ENCODE data around the gene ITPK1.

ITPK1 gene

DNA sequence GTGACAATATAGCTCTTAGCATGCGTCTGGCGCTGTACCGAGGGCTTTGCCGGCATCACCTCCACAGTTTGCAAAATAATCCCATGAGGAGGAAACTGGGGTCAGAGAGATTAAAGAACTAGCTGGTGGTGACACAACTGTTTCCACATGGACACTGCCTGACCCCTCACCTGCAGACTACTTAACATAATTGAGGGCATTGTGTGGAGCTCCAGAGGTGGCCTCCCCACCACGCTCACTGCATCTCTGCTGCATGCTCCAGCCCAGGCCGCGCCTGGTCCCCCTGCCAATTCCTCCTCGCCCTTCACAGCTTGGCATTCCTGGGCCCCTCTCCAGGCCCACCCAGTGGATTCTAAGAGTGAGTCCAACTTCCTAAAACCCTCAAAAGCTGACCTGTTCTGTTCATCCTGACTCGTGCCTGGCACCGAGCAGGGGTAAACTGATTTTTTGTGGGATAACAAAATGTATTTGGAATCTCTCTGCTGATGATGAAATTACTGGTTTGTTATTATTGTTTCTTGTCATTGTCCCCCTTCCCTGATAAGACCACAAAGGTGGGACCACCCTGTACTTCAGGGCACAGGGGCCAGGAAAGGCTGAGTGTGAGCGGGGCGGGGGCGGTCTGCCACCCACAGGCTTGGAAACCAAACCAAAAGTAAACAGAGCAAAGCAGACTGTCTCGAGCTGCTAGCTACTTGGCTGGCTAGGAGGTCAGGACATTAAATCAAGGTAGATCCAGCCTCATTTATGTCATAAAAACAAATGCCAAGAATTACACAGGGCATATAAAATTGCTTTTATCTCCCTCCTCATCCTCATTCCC, 152.2 kb downstream of the ITPK1 start:
- no peak overlapping the region for H3K4me3 ChIP-seq (ENCODE audit: low read depth, low read length)
- TF ChIP-seq, protein P1, sequence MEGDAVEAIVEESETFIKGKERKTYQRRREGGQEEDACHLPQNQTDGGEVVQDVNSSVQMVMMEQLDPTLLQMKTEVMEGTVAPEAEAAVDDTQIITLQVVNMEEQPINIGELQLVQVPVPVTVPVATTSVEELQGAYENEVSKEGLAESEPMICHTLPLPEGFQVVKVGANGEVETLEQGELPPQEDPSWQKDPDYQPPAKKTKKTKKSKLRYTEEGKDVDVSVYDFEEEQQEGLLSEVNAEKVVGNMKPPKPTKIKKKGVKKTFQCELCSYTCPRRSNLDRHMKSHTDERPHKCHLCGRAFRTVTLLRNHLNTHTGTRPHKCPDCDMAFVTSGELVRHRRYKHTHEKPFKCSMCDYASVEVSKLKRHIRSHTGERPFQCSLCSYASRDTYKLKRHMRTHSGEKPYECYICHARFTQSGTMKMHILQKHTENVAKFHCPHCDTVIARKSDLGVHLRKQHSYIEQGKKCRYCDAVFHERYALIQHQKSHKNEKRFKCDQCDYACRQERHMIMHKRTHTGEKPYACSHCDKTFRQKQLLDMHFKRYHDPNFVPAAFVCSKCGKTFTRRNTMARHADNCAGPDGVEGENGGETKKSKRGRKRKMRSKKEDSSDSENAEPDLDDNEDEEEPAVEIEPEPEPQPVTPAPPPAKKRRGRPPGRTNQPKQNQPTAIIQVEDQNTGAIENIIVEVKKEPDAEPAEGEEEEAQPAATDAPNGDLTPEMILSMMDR (IDR thresholded peaks at IDR 0.05; ENCODE audit: borderline replicate concordance, insufficient read depth, low read depth, low read length): no peak

GRCh38 chr14:92962831-92963095, 153.0 kb downstream of the ITPK1 start:
- H3K4me3 ChIP-seq (ENCODE audit: low read depth, low read length): no peak overlapping the region
- TF ChIP-seq, protein P1 (IDR thresholded peaks at IDR 0.05; ENCODE audit: borderline replicate concordance, insufficient read depth, low read depth, low read length): no peak

- H3K4me3 ChIP-seq (ENCODE audit: low read depth, low read length): no peak overlapping the region
- TF ChIP-seq, protein P1 (IDR thresholded peaks at IDR 0.05; ENCODE audit: borderline replicate concordance, insufficient read depth, low read depth, low read length): no peak
Observed at GRCh38 chr14:92962031-92962830, 153.5 kb downstream of the ITPK1 start.

DNA sequence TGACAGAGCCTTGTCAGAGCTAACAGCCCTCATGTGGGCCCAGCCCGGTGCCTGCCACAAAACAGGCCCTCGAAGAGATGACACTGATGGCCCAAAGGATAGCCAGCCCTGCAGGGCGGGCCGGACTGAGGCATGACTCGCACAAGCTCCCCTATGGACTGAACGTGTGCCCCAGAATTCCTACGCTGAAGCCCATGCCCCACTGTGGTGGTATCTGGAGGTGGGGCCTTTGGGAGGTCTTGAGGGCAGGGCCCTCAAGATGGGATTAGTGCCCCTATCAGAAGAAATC, 154.2 kb downstream of the ITPK1 start:
- TF ChIP-seq, protein P1 (IDR thresholded peaks at IDR 0.05; ENCODE audit: borderline replicate concordance, insufficient read depth, low read depth, low read length): no peak

DNA sequence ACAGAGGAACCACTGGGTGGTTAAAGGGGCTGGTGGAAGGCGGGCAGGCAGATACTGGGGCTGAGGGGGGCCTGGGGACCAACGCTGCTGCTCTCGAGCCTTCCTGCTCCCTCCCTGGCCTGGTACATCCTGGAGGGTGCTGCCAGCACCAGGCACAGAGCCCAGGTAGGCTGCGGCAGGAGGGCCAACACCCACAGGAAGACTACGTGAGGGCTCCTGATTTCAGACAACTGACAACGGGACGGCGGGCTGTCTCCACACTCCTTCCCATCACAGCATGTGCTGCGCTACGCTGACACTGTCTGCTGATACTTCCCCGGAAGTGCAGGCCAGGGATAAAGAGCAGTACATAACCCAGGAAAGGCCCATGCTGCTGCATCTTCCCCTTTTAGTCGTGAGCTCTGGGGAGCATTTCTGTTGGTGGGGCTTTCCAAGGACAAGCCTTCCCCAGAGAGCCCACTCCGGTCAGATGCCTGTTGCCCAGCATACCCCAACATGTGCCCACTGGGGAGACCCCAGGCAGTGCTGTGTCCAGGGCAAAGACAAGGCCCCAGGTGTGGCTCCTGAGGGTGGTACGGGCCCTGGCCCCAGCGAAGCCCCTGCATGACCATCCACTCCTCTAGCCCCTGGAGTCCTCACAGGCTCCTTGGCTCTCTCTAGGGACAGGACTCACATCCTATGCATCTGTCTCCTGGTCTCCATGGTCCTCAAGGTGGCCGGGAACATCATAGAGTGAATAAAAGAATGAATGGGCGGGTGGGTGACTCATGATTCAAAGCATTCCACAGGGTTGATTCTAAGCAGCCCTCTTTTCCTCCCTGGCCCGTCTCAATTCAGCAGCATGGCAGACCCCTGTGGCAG, 154.8 kb downstream of the ITPK1 start:
- no peak overlapping the region for H3K4me3 ChIP-seq (ENCODE audit: low read depth, low read length)
- TF ChIP-seq, protein P1 (IDR thresholded peaks at IDR 0.05; ENCODE audit: borderline replicate concordance, insufficient read depth, low read depth, low read length): no peak

More for the DNA sequence above, 154.2 kb downstream of the ITPK1 start:
- no peak overlapping the region for H3K4me3 ChIP-seq (ENCODE audit: low read depth, low read length)

DNA sequence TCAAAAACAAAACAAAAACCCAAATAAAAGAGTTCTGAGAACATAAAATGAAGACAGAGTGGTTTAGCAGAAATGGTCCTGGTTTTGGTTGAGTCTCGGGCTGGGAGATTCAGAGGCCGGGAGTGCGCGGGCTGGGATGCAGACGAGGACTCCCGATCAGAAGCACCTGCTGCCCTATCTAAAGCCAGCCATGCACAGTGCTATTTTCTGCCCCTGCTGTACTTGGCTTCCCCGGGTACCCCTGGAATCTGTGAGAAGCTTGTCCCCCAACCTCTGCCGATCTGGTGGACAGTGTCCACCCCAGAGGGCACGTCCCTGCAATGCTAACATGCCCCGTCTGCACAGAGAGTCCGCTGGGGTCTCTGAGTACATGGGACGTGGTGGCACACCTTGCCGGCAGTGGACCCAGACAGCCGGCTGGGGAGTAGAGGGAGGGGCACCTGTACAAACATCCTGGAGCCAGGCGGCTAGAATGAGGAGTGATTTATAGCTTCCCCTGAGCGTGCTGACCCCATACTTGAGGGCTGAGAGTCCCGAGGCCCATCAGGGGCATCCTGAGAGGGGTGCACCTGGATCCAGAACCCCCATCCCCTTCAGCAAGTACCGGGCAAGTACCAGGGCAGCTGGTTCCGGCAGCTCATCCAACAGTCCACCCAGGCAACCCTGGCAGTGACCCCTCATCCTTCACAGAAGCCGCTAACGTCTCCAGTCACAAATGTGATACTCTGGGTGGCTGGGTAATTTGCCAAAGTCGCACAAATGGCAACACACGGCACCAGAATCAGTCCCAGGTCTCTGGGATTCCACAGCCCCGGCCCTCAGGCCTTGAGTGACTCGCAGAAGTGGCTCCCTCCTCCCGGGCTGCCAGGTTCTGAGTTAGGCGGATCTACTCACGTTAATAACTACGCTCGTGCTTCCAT, 155.7 kb downstream of the ITPK1 start:
- TF ChIP-seq, protein P1 (IDR thresholded peaks at IDR 0.05; ENCODE audit: borderline replicate concordance, insufficient read depth, low read depth, low read length): no peak
- H3K4me3 ChIP-seq (ENCODE audit: low read depth, low read length): no peak overlapping the region

All from GM12875 (cell line).